Fibroblast of gingiva (primary cell): Measurements from ENCODE around the gene PCDH18.
"Not testable (repeated sequence)": the region's sequence is repeated elsewhere in the genome, so short reads cannot be mapped to it uniquely, and the experiment has no call there.

Experiments
- DNase-seq: peaks from one replicate; pipeline ENCODE4 v3.0.0-alpha.2; 2011; ENCODE audit warnings: low read depth

Gene PCDH18

DNA sequence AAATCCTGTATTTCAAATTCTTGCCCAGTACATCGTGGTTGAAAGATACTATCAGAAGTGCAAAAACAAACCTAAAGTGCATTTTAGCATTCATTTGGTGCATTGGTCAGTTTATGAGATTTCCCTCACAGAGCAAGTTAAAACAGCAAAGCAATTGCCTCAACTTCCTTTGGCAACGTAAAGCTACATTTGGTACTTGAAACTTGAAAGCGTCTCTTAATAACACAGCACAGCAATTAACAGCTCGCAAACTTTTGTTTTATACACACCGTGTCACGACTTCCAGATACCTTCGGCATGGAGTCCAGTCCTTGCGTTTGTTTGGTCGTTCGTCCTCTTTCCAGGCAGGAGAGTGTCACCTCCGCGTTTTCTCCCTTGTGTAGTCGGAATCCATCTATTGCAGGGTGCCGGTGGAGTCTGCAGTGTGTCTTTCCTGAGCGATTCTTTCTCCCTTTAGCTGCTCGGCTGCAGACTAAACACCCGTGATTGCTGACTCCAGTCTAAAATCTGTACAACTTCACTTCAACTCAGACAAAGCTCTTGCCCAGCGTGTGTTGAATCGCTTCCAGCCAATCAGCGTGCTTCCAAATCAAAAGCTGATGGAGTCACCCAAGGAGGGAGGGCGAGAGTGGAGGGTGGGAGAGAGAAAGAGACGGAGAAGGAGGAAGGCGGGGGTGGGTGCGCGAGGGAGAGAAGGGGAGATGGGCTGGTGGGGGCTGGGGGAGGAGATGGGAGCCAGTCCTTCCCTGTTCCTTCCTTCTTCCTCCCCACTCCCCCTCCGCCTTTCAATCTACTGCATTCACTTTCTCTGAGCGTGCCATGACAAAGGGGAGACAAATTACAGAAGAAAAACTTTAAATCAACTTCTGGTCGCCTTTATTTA, at the start of gene PCDH18:
Gene PCDH18, minus strand, starts transcription at position 509 of the 883 bp plus-strand sequence. Its CDS starts 406 bp downstream, at position 103.
- peak; percentile 99 for DNase-seq

GRCh38 chr4:137576446-137576845, 44.2 kb upstream of the PCDH18 start:
- DNase-seq: peak; percentile 33

GRCh38 chr4:137572647-137573046, 40.4 kb upstream of the PCDH18 start:
- no peak for DNase-seq

DNA sequence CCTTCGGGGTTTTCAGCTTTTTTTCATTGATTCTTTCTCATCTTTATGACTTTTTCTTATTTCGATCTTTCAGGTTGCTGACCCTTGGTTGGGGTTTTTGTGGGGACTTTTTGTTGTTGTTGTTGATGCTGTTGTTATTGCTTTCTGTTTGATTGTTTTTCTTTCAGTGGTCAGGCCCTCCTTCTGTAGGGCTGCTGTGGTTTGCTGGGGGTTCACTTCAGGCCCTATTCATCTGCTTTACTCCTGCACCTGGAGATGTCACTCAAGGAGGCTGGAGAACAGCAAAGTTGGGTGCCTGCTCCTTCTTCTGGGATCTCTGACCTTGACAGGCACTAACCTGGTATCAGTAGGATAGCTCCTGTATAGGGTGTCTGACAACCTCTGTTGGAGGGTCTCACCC, 39.9 kb upstream of the PCDH18 start:
- no peak for DNase-seq

- peak; percentile 4 for DNase-seq
These were observed 27.5 kb upstream of the PCDH18 start for GRCh38 chr4:137559801-137560200.

- peak; percentile 36 for DNase-seq
These were observed 26.7 kb upstream of the PCDH18 start for GRCh38 chr4:137558951-137559350.

DNA sequence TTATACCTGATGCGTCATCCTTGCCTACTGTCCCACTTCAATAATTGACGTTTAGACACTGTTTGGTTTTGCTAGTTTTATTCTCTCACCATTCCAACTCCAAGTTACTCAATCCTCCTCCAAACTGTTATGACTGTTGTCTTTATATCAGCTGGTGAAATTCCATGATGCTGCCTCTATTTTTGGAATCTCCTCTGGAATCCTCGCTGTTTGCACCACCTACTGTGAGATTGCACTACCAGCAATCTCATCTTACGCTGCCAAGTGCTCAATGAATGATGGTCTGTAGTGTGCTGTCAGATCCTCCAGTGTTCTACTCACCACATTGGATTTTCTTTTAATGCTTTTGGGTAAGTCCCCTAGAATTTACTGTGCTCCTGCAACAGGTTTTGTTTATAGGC, 13.2 kb upstream of the PCDH18 start:
- peak; percentile 77 for DNase-seq

DNA sequence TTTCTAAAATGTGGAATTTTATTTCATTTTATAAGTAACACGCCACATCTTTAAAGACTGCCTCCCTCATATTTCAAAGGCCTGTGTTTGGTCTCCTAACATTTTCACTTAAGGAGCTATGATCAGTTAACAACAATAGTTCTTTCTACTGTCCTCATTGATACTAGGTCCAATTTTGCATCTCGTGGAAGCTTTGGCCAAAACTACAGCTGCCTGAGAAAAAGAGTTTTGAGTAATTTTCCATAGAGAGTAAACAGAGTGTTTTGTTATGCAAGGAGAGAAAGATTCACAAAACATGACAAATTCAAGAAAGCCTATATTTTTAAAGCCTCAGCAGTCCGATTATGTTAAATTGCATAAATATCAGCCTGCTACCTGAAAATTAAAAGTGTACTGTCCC, 11.4 kb upstream of the PCDH18 start:
- DNase-seq: no peak

- no peak for DNase-seq
These were observed 10.9 kb upstream of the PCDH18 start for GRCh38 chr4:137543198-137543597.

- peak; percentile 57 for DNase-seq
These were observed 9.8 kb upstream of the PCDH18 start for GRCh38 chr4:137541876-137542646.

GRCh38 chr4:137541181-137541580, 8.9 kb upstream of the PCDH18 start:
- no peak for DNase-seq

- no peak for DNase-seq
These were observed 8.1 kb upstream of the PCDH18 start for GRCh38 chr4:137540356-137540755.

DNA sequence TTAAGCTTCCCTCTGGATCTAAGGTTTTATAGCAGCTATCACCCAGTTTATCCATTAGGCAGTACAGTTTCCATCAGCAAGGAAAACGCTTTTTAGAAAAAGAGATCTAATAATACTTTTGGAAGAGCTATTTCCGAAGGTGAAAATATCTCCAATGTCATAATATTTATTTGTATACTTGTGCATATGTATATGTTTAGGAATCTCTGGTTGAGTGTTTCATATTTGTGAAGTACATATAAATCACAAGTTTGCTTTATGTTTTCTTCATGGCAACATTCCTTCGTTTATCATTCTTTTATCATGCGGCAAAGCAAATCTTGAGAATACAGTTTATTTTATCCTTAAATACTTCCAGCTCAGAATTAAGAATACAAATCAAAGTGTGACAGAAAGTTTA, 6.2 kb upstream of the PCDH18 start:
- DNase-seq: no peak

DNA sequence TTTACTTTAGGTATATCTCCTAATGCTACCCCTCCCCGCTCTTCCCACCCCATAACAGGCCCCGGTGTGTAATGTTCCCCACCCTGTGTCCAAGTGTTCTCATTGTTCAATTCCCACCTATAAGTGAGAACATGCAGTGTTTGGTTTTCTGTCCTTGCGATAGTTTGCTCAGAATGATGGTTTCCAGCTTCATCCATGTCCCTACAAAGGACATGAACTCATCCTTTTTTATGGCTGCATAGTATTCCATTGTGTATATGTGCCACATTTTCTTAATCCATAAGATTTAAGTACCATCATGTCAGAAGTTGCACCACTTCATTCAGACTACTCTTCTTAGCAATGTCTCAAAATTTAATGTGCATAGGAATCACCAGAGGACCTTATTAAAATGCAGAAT, 5.5 kb upstream of the PCDH18 start:
- DNase-seq: not testable (repeated sequence)

- DNase-seq: no peak
These were observed 4.7 kb upstream of the PCDH18 start for GRCh38 chr4:137536789-137537561.

DNA sequence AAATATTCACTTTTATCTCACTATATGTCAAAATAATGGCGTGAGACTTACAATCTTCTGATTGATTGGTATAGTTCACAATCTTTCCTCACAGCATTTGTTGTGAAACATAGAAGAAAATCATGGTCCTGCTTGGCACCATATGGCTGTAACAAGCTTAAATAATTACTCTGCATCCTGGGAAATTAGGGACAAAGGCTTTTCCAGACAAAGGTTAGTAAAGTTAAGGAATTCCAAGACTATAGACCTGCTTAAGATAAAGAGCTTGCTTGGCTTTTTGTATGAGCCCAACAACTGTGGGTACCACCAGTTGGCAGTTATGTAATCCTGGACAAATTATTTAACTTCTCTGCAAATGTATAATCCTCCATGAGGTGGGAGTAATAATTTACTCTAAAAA, 3.4 kb upstream of the PCDH18 start:
- DNase-seq: no peak

- peak; percentile 51 for DNase-seq
These were observed 2.2 kb upstream of the PCDH18 start for GRCh38 chr4:137534516-137534915.

DNA sequence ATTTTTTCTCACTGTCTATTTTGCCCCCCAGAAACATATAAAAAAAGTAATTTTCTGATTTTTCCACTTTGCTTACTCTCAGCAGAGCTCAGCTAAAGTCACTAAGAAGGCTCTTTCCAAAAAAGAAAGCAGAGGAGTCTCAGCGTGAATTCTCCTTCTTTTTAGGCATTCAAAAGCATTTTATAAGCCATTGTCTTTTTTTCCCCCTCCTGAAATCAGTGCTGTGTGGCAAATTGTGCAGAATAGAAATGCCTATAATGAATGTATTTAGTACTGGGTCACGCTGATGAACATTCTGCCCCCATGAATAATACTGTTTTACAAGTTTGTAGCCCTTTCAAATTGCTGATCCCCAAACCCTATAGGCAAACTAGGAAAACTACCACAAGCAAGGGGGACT, 1.6 kb upstream of the PCDH18 start:
- no peak for DNase-seq

DNA sequence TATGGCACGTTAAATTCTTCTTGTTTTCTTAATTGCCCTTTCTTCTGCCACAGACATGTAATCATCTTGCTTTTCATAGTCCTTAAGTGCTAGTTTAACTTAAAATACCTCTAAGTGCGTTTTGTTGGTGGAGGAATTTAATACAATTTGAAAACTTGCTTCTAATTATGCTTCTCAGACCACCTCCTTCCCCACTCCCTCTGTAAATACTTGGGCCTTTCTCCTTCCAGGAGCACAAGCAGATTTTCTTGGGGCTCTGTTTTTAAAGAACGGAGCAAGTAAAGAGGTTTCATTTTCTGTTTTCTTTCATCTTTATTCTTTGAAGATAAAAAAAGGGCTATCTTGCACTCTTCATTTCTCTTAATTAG, 559 bp upstream of the PCDH18 start:
- no peak for DNase-seq

- peak; percentile 71 for DNase-seq
These were observed 917 bp downstream of the PCDH18 start for GRCh38 chr4:137531168-137531985.

GRCh38 chr4:137530176-137530575, 2.1 kb downstream of the PCDH18 start:
- peak; percentile 85 for DNase-seq

DNA sequence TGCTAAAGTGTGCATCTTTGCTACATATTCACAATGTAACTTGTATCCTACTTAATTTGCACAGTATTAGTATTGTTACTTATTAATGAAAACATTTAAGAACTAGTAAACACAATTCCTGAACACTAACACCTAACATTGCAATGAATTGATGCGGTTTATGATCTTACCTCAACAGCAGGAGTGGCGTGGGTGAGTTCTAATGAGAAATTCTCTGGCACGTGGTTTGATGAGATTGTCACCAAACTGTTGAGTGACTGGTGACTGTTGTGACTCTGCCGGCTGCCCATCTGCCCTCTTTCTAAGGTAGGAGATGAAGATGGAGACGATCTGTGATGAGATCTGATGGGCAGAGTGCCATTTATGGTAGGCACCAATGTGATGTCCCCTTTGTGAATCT, 2.9 kb downstream of the PCDH18 start:
- no peak for DNase-seq
